GM18520 (cell line): ENCODE data around the gene ZNF765.
"Not testable (repeated sequence)": the region's sequence is repeated elsewhere in the genome, so short reads cannot be mapped to it uniquely, and the experiment has no call there.

Experiments
- ATAC-seq: cut with Tn5 transposase; IDR thresholded peaks from one replicate; pipeline ENCODE4 v1.9.1; 2021; ENCODE audit not compliant: unreplicated experiment

ZNF765 gene

DNA sequence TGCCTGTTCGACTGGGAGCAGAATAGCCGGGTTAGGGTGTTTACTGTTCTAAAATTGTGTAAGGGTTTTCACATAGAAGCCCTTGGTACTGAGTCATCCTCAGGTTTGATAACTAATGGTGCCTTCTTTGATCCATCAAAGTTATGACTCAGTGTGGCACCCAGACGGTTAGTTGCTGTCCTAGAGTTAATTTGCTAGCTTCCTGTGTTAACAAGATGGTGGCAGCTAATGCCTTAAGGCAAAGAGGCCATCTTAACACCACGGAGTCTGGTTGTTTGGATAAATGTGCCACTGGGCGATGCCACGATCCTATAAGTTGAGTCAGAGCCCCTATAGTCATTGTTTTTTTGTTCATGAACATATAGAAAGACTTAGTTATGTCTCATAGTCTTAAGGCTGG, 80.5 kb downstream of the ZNF765 start:
- not testable (repeated sequence) for ATAC-seq
